Thoracic aorta (tissue), 2 donors: ENCODE data around the gene SEL1L3. TPM values are rescaled to one million over a fixed set of nuclear protein-coding genes. Genes with fewer than 3 reads are reported as not detected.

Experiments
- ATAC-seq: fragments of 150-250 bp; one replicate; pipeline ENCODE4 v1.8.0; 2017; ENCODE audit warnings: low read depth; ENCODE audit not compliant: insufficient number of reproducible peaks, low FRiP score
- DNase-seq: peaks from one replicate; pipeline ENCODE4 v3.0.0-alpha.2; 2020; ENCODE audit warnings: low spot score
- H3K27ac ChIP-seq, 2 donors: fragments of 200-600 bp; sonication (generic); 1 replicate in 1 of 2; 2 replicates in 1 of 2; pipeline ENCODE4 v1.5.1; 2016; ENCODE audit warnings: mild to moderate bottlenecking in 2 of 2, moderate library complexity in 2 of 2
- H3K27me3 ChIP-seq: fragments of 200-600 bp; sonication (generic); replicated peaks from 2 replicates; pipeline ENCODE4 v1.6.0; 2016; ENCODE audit warnings: mild to moderate bottlenecking; ENCODE audit not compliant: insufficient read depth
- H3K36me3 ChIP-seq: fragments of 200-600 bp; sonication (generic); one replicate; pipeline ENCODE4 v1.5.1; 2016
- H3K4me1 ChIP-seq, 2 donors: fragments of 200-600 bp; sonication (generic); 1 replicate in 1 of 2; 2 replicates in 1 of 2; pipeline versions ENCODE4 v1.5.1 to v1.6.0; 2016; ENCODE audit warnings: low read depth in 2 of 2, mild to moderate bottlenecking in 1 of 2; ENCODE audit not compliant: control insufficient read depth in 1 of 2
- H3K4me3 ChIP-seq: fragments of 200-600 bp; sonication (generic); 2 replicates; pipeline ENCODE4 v1.5.1; 2016; ENCODE audit warnings: mild to moderate bottlenecking
- H3K9me3 ChIP-seq: fragments of 200-600 bp; sonication (generic); 2 replicates; pipeline ENCODE4 v1.5.1; 2016
- total RNA-seq, 2 donors: library from RNA; depleted of rRNA; stranded (reverse); fragments of >200 nt; gene quantifications; one replicate each; pipeline versions ENCODE4 v1.1.0 to v1.2.3, GENCODE V29; 2016
- TF ChIP-seq, protein P1 (sequence below): fragments of 200-600 bp; sonication (generic); IDR thresholded peaks from one replicate; pipeline ENCODE4 v1.5.1; 2019; ENCODE audit warnings: antibody characterized with exemption

SEL1L3 gene
- total RNA-seq, 2 donors from 2014 or later, result 9.9 to 34.8 TPM

DNA sequence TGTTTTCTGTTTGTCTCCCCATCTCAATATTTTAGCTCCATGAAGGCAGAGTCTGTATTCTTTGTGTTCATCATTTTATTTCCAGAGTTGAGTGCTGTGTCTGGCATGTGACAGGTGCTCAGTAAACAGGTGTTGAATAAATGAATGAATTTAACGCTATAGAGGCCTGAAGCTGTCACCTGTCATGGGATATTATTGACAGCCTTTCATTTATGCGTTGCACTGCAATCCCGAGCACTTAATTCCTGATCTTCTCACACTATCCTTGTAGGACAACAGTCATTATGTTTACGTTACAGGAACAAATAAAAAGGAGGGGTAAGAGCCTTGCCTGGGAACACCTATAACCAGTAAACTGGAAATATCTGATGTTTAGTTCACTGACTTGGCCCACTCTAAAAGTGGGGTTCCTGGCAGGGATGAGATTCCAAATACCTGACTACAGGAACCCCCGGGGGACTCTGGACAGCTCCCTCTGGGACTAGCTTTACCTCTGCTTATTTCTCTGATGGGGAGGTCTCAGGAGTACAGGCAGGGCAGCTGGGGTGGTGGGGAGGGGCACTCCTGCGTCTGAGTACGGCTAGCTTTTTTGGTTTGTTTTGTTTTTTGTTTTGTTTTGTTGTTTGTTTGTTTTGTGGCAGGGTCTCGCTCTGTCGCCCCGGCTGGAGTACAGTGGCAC, 36.6 kb downstream of the SEL1L3 start:
- TF ChIP-seq, protein P1, sequence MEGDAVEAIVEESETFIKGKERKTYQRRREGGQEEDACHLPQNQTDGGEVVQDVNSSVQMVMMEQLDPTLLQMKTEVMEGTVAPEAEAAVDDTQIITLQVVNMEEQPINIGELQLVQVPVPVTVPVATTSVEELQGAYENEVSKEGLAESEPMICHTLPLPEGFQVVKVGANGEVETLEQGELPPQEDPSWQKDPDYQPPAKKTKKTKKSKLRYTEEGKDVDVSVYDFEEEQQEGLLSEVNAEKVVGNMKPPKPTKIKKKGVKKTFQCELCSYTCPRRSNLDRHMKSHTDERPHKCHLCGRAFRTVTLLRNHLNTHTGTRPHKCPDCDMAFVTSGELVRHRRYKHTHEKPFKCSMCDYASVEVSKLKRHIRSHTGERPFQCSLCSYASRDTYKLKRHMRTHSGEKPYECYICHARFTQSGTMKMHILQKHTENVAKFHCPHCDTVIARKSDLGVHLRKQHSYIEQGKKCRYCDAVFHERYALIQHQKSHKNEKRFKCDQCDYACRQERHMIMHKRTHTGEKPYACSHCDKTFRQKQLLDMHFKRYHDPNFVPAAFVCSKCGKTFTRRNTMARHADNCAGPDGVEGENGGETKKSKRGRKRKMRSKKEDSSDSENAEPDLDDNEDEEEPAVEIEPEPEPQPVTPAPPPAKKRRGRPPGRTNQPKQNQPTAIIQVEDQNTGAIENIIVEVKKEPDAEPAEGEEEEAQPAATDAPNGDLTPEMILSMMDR, result no peak
- Histone ChIP-seq H3K4me3 (no peak overlapping the region), H3K27me3 (no peaks in the 10 kb centered on the region), H3K27ac (no peak overlapping the region), H3K36me3 (no peaks in the 10 kb centered on the region), H3K9me3 (no peaks in the 10 kb centered on the region), H3K4me1 (no peaks in the 10 kb centered on the region)
- ATAC-seq (no peak), DNase-seq (no peak)

DNA sequence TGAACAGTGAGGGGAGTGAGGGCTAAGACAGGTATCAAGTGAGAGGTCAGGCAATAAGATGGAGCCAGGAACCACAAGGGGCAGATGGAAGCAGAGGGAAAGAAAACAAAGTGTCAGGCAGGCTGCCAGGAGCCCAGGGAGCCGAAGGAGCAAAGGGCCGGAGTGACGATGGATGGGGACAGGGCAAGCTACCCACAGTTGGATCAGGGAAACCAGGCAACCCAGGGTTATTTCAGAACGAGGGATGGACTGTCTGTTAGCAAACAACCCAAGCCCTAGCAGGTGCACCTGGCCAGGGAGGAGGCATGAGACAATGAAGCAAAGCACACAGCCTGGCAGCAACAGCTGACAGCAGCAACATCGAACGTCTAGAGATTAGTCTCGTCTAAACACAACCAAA, 39.2 kb downstream of the SEL1L3 start:
- Histone ChIP-seq H3K9me3 (no peaks in the 10 kb centered on the region), H3K4me3 (no peak overlapping the region), H3K4me1 (no peaks in the 10 kb centered on the region), H3K27me3 (no peaks in the 10 kb centered on the region), H3K27ac (no peak overlapping the region), H3K36me3 (no peaks in the 10 kb centered on the region)
- TF ChIP-seq, protein P1, result no peak
- ATAC-seq (no peak), DNase-seq (no peak)

DNA sequence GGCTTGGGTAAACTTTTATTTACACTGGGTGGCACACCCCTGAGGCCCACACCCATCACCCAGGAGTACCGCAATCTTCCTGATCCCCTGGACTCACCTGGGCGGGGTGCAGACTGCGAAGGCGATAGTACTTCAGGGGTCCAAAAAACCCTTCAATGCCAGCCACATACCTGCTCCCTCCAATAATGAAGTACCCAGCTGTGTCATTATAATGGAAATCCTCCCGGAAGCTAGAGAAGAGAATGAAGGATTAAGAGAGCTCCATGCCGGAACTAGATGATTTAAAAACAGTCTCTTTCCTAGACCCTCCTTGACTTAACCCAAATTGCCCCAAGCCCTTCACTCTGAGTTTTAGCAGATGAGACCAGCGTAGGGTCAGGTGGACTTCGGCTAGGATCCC, 40.9 kb downstream of the SEL1L3 start:
- no peaks in the 10 kb centered on the region for H3K9me3 ChIP-seq
- no peak overlapping the region for H3K27ac ChIP-seq
- TF ChIP-seq, protein P1, result no peak
- H3K4me3 ChIP-seq, result no peak overlapping the region
- no peaks in the 10 kb centered on the region for H3K27me3 ChIP-seq
- H3K36me3 ChIP-seq, result no peaks in the 10 kb centered on the region
- DNase-seq, result no peak
- H3K4me1 ChIP-seq, result peaks cover 0 to 4% of the 10 kb centered on the region in 2 donors
- no peak for ATAC-seq

DNA sequence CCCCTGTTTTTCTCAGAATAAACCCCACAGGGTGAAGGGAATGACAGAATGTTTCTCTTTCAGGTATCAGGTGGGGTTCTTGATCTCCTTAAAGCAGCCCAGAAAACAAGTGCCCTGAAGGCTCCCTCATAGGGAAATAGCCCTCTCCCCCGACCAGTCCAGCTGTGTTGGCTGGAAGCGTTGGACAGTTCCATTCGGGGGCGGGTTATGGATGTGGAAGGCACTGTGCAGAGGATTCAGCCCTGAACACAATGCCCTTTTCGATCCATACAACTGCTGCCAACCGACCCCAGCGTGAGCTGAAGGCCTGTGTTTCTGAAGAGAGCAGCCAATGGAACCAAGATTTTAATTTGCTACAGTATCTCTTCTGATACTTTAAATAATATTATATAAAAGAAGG, 41.5 kb downstream of the SEL1L3 start:
- Histone ChIP-seq H3K27ac (no peak overlapping the region), H3K4me1 (peaks cover 0 to 4% of the 10 kb centered on the region in 2 donors), H3K9me3 (no peaks in the 10 kb centered on the region), H3K27me3 (no peaks in the 10 kb centered on the region), H3K36me3 (no peaks in the 10 kb centered on the region), H3K4me3 (no peak overlapping the region)
- TF ChIP-seq, protein P1, result no peak
- ATAC-seq (no peak), DNase-seq (no peak)

DNA sequence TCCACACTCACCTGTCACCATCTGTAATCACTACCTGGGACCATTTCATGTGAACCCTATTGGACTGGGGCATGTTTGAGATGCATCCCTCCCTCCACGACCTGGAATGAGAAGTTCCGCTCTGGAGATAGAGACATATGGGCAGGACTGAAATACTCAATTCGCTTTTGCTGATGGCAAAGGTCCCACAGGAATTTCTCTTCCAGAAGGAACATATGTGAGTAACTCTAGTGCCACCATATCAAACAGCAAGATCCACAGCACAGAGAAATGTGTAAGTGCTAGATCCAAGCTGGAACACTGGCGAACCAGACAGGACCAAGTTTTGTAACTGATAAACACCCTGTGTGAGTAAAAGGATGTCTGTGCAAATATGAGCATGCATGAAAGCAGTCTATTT, 43.9 kb downstream of the SEL1L3 start:
- no peak for DNase-seq

More for the DNA sequence above, 43.9 kb downstream of the SEL1L3 start:
- Histone ChIP-seq H3K4me3 (no peak overlapping the region), H3K4me1 (peaks cover 0 to 15% of the 10 kb centered on the region in 2 donors), H3K27me3 (no peaks in the 10 kb centered on the region), H3K27ac (no peak overlapping the region), H3K9me3 (no peaks in the 10 kb centered on the region), H3K36me3 (no peaks in the 10 kb centered on the region)
- TF ChIP-seq, protein P1, result no peak
- no peak for ATAC-seq
